Liver (tissue), 9 donors: Measurements from ENCODE around the gene GGTLC1. TPM values are rescaled to one million over a fixed set of nuclear protein-coding genes. Genes with fewer than 3 reads are reported as not detected.

Source experiments
- DNase-seq: peaks from one replicate; pipeline ENCODE4 v3.0.0-alpha.2; 2017; ENCODE audit warnings: low spot score
- H3K27ac ChIP-seq, 2 donors: one replicate each; pipeline ENCODE4 v1.7.0; 2013; ENCODE audit warnings: inconsistent platforms in 2 of 2, low read length in 2 of 2, control low read depth in 1 of 2, low read depth in 1 of 2, mild to moderate bottlenecking in 1 of 2
- H3K27me3 ChIP-seq, 4 donors: one replicate each; pipeline versions ENCODE4 v1.6.1 to v1.7.0; 2013; ENCODE audit warnings: low read length in 3 of 4, inconsistent platforms in 1 of 4, mild to moderate bottlenecking in 1 of 4, moderate library complexity in 1 of 4; ENCODE audit not compliant: control insufficient read depth in 4 of 4, insufficient read depth in 4 of 4
- H3K36me3 ChIP-seq, 4 donors: one replicate each; pipeline versions ENCODE4 v1.6.1 to v1.7.0; 2013; ENCODE audit warnings: low read length in 3 of 4, mild to moderate bottlenecking in 3 of 4, low read depth in 1 of 4, moderate library complexity in 1 of 4; ENCODE audit not compliant: control insufficient read depth in 4 of 4, insufficient read depth in 3 of 4
- H3K4me1 ChIP-seq, 4 donors: one replicate each; pipeline versions ENCODE4 v1.6.1 to v1.7.0; 2013; ENCODE audit warnings: low read length in 3 of 4, mild to moderate bottlenecking in 3 of 4, moderate library complexity in 1 of 4; ENCODE audit not compliant: control insufficient read depth in 4 of 4, insufficient read depth in 4 of 4
- H3K4me3 ChIP-seq, 3 donors: one replicate each; pipeline versions ENCODE4 v1.6.1 to v1.7.0; 2013; ENCODE audit warnings: low read length in 3 of 3, control low read depth in 1 of 3, low read depth in 1 of 3, mild to moderate bottlenecking in 1 of 3
- H3K9ac ChIP-seq, 2 donors: one replicate each; pipeline ENCODE4 v1.7.0; 2013; ENCODE audit warnings: low read length in 2 of 2, mild to moderate bottlenecking in 2 of 2, moderate library complexity in 2 of 2, control low read depth in 1 of 2, low read depth in 1 of 2
- H3K9me3 ChIP-seq, 4 donors: one replicate each; pipeline versions ENCODE4 v1.6.1 to v1.7.0; 2013; ENCODE audit warnings: low read length in 3 of 4; ENCODE audit not compliant: control insufficient read depth in 4 of 4
- ATF3 ChIP-seq: IDR thresholded peaks from 2 replicates; pipeline ENCODE4 v1.6.1; 2016; ENCODE audit warnings: antibody characterized with exemption
- CTCF ChIP-seq: fragments of 150-350 bp; IDR thresholded peaks from 2 replicates; pipeline ENCODE4 v1.5.1; 2017; ENCODE audit warnings: improper control_type of control experiment, low read depth, low read length; ENCODE audit not compliant: missing input control
- EGR1 ChIP-seq, 2 donors: IDR thresholded peaks; 2 replicates each; pipeline ENCODE4 v1.6.1; 2016 to 2018; ENCODE audit warnings: antibody characterized with exemption in 2 of 2, low read depth in 2 of 2
- GABPA ChIP-seq, 2 donors: IDR thresholded peaks in 1 of 2; conservative IDR thresholded peaks in 1 of 2; 2 replicates each; pipeline ENCODE4 v1.6.1; 2016; ENCODE audit warnings: antibody characterized with exemption in 2 of 2, mild to moderate bottlenecking in 1 of 2, moderate library complexity in 1 of 2
- HNF4G ChIP-seq: IDR thresholded peaks from 2 replicates; pipeline ENCODE4 v1.6.1; 2016; ENCODE audit warnings: antibody characterized with exemption
- JUND ChIP-seq, 2 donors: IDR thresholded peaks; 2 replicates each; pipeline ENCODE4 v1.6.1; 2016; ENCODE audit warnings: antibody characterized with exemption in 2 of 2
- MAX ChIP-seq: IDR thresholded peaks from 2 replicates; pipeline ENCODE4 v1.6.1; 2016; ENCODE audit warnings: antibody characterized with exemption
- RAD21 ChIP-seq, 2 donors: IDR thresholded peaks; 2 replicates each; pipeline ENCODE4 v1.6.1; 2016; ENCODE audit warnings: antibody characterized with exemption in 2 of 2, mild to moderate bottlenecking in 2 of 2
- REST ChIP-seq: IDR thresholded peaks from 2 replicates; pipeline ENCODE4 v1.6.1; 2016; ENCODE audit warnings: antibody characterized with exemption, mild to moderate bottlenecking
- RXRA ChIP-seq, 2 donors: IDR thresholded peaks; 2 replicates each; pipeline ENCODE4 v1.6.1; 2017 to 2018; ENCODE audit warnings: antibody characterized with exemption in 2 of 2, mild to moderate bottlenecking in 1 of 2
- TAF1 ChIP-seq: conservative IDR thresholded peaks from 2 replicates; pipeline ENCODE4 v1.6.1; 2016; ENCODE audit warnings: antibody characterized with exemption, mild to moderate bottlenecking
- YY1 ChIP-seq: IDR thresholded peaks from 2 replicates; pipeline ENCODE4 v1.6.1; 2016; ENCODE audit warnings: antibody characterized with exemption, mild to moderate bottlenecking
- ZBTB33 ChIP-seq: IDR thresholded peaks from 2 replicates; pipeline ENCODE4 v1.6.1; 2016; ENCODE audit warnings: antibody characterized with exemption
- WGBS: extraction: QIAGEN DNeasy Blood & Tissue Kit; methylation state at CpG from one replicate; pipeline ENCODE4 v1.1.7; 2013; 5-methylcytosine and 5-hydroxymethylcytosine counted together
- polyA plus RNA-seq, 2 donors: library from polyadenylated mRNA; stranded (reverse) in 1 of 2; unstranded in 1 of 2; fragments of 200-250 nt in 1 of 2; fragments of >200 nt in 1 of 2; fragmentation: Nextera tagmentation in 1 of 2; extraction: Ambion mirVana in 1 of 2; gene quantifications; one replicate each; pipeline versions ENCODE4 v1.2.1 to v1.2.3, GENCODE V29; 2013 to 2015
- total RNA-seq, 2 donors: library from RNA; depleted of rRNA; stranded (reverse); fragments of >200 nt; gene quantifications; one replicate each; pipeline ENCODE4 v1.2.3, GENCODE V29; 2014
- donor health status: healthy.
- donor health status: healthy.
- donor health status: healthy.
- donor health status: healthy.
- donor health status: healthy.

Gene GGTLC1
- total and polyA plus RNA-seq, 4 donors = not detected

GRCh38 chr20:24001712-24002405, 13.3 kb upstream of the GGTLC1 start:
- H3K27me3 ChIP-seq = peaks cover 0 to 7% (median 2%) of the 10 kb centered on the region in 4 donors
- no peak overlapping the region for H3K27ac ChIP-seq
- H3K4me3 ChIP-seq = no peak overlapping the region
- H3K4me1 ChIP-seq = no peaks in the 10 kb centered on the region
- H3K36me3 ChIP-seq = no peaks in the 10 kb centered on the region
- 87% methylated on average over 7 of the region's 7 CpGs for WGBS
- no peak overlapping the region for H3K9ac ChIP-seq
- TF ChIP-seq RAD21 (IDR thresholded peaks at IDR 0.05) (no peak), REST (no peak), ZBTB33 (no peak), CTCF (no peak), GABPA (IDR thresholded peaks at IDR 0.05 in 1 of 2, conservative IDR thresholded peaks at IDR 0.05 in 1 of 2) (no peak), JUND (IDR thresholded peaks at IDR 0.05) (no peak), EGR1 (IDR thresholded peaks at IDR 0.05; ENCODE audit: low read depth in 2 of 2) (no peak)
- no peaks in the 10 kb centered on the region for H3K9me3 ChIP-seq
- no peak for DNase-seq

GRCh38 chr20:23998844-23999243, 10.3 kb upstream of the GGTLC1 start:
- Histone ChIP-seq H3K4me3 (no peak overlapping the region), H3K9ac (no peak overlapping the region), H3K27me3 (peaks cover 0 to 7% (median 2%) of the 10 kb centered on the region in 4 donors), H3K4me1 (no peaks in the 10 kb centered on the region), H3K9me3 (no peaks in the 10 kb centered on the region), H3K36me3 (no peaks in the 10 kb centered on the region), H3K27ac (no peak overlapping the region)
- TF ChIP-seq GABPA (IDR thresholded peaks at IDR 0.05 in 1 of 2, conservative IDR thresholded peaks at IDR 0.05 in 1 of 2) (no peak), TAF1 (no peak), ATF3 (no peak), YY1 (no peak), EGR1 (IDR thresholded peaks at IDR 0.05; ENCODE audit: low read depth in 2 of 2) (no peak), ZBTB33 (no peak), HNF4G (no peak), MAX (no peak), RXRA (IDR thresholded peaks at IDR 0.05) (no peak)
- DNase-seq = no peak
- 65% methylated on average over 4 of the region's 4 CpGs for WGBS
